ENCODE measurements around the gene FNDC8.
A peak's percentile ranks its signal among the peaks of the same experiment; 100 is the strongest.
"Not testable (repeated sequence)": the region's sequence is repeated elsewhere in the genome, so short reads cannot be mapped to it uniquely, and the experiment has no call there.

The FNDC8 gene

GRCh38 chr17:35097776-35098175 lies 23.6 kb upstream of the FNDC8 start:
- no peak for DNase-seq

GRCh38 chr17:35099908-35100307 lies 21.5 kb upstream of the FNDC8 start:
- no peak for DNase-seq

GRCh38 chr17:35101036-35101435 lies 20.4 kb upstream of the FNDC8 start:
- DNase-seq: no peak

GRCh38 chr17:35101725-35102124 lies 19.7 kb upstream of the FNDC8 start:
- no peak for DNase-seq

- DNase-seq: no peak
Measured at GRCh38 chr17:35103271-35103670, 18.1 kb upstream of the FNDC8 start.

- DNase-seq: no peak
Measured at GRCh38 chr17:35104844-35105450, 16.5 kb upstream of the FNDC8 start.

GRCh38 chr17:35110791-35111190 lies 10.6 kb upstream of the FNDC8 start:
- DNase-seq: not testable (repeated sequence)

- DNase-seq: no peak
Measured at GRCh38 chr17:35116845-35117244, 4.6 kb upstream of the FNDC8 start.

- peak; percentile 58 for DNase-seq
Measured at GRCh38 chr17:35117984-35118383, 3.4 kb upstream of the FNDC8 start.

- DNase-seq: peak; percentile 73
Measured at GRCh38 chr17:35119370-35120165, 1.8 kb upstream of the FNDC8 start, which contains the start of gene RAD51D. Gene RAD51D, minus strand, starts transcription at chr17:35119860. Its CDS starts 247 bp downstream, at chr17:35119613.

- no peak for DNase-seq
Measured at GRCh38 chr17:35127751-35128514, 6.5 kb downstream of the FNDC8 start.

- no peak for DNase-seq
Measured at GRCh38 chr17:35129154-35129972, 7.9 kb downstream of the FNDC8 start.

GRCh38 chr17:35129973-35130351 lies 8.5 kb downstream of the FNDC8 start:
- no peak for DNase-seq

GRCh38 chr17:35130392-35130791 lies 9.0 kb downstream of the FNDC8 start:
- DNase-seq: no peak

- DNase-seq: no peak
Measured at GRCh38 chr17:35132099-35132498, 10.7 kb downstream of the FNDC8 start.

GRCh38 chr17:35132816-35133550 lies 11.6 kb downstream of the FNDC8 start:
- DNase-seq: no peak

- no peak for DNase-seq
Measured at GRCh38 chr17:35135322-35135721, 13.9 kb downstream of the FNDC8 start.

- no peak for DNase-seq
Measured at GRCh38 chr17:35138218-35138617, 16.8 kb downstream of the FNDC8 start.

GRCh38 chr17:35141681-35142466 lies 20.5 kb downstream of the FNDC8 start, which contains the start of gene NLE1:
Gene NLE1, minus strand, starts transcription at chr17:35142303. Its CDS starts 28 bp downstream, at chr17:35142275.
- DNase-seq: peak; percentile 77

GRCh38 chr17:35142467-35142796 lies 21.0 kb downstream of the FNDC8 start:
- DNase-seq: no peak

- no peak for DNase-seq
Measured at GRCh38 chr17:35144840-35145239, 23.4 kb downstream of the FNDC8 start.
